Astrocyte (in vitro differentiated cells and primary cell): ENCODE results near the gene LCN2. TPM values are rescaled to one million over a fixed set of nuclear protein-coding genes. Genes with fewer than 3 reads are reported as not detected.

ENCODE experiments used
- DNase-seq: peaks from one replicate; pipeline ENCODE4 v3.0.0-alpha.2; 2010; ENCODE audit warnings: low read depth
- FAIRE-seq: peaks from 2 replicates; lab custom pipeline; 2011; peaks lifted over from hg19 to GRCh38; lab: Jason Lieb, UNC
- H2AFZ ChIP-seq: 2 replicates; pipeline ENCODE4 v1.6.0; 2012; ENCODE audit warnings: low read depth, low read length, inconsistent platforms
- H3K27ac ChIP-seq: 2 replicates; pipeline ENCODE4 v1.5.1; 2011; ENCODE audit warnings: low read depth, low read length, inconsistent platforms
- H3K27me3 ChIP-seq: 2 replicates; pipeline ENCODE4 v1.6.0; 2011; ENCODE audit warnings: low read length, inconsistent platforms; ENCODE audit not compliant: insufficient read depth
- H3K36me3 ChIP-seq: 2 replicates; pipeline ENCODE4 v1.5.1; 2011; ENCODE audit warnings: low read length, inconsistent platforms; ENCODE audit not compliant: insufficient read depth
- H3K4me1 ChIP-seq: 2 replicates; pipeline ENCODE4 v1.5.1; 2011; ENCODE audit warnings: low read length, inconsistent platforms; ENCODE audit not compliant: insufficient read depth
- H3K4me2 ChIP-seq: 2 replicates; pipeline ENCODE4 v1.6.0; 2012; ENCODE audit warnings: low read length, inconsistent platforms
- H3K4me3 ChIP-seq: 2 replicates; pipeline ENCODE4 v1.5.1; 2011; ENCODE audit warnings: low read depth, mild to moderate bottlenecking, low read length, inconsistent platforms; ENCODE audit not compliant: insufficient read depth
- H3K79me2 ChIP-seq: 2 replicates; pipeline ENCODE4 v1.6.0; 2012; ENCODE audit warnings: mild to moderate bottlenecking, low read length, inconsistent platforms; ENCODE audit not compliant: insufficient read depth
- H3K9ac ChIP-seq: 2 replicates; pipeline ENCODE4 v1.6.0; 2012; ENCODE audit warnings: mild to moderate bottlenecking, low read length, inconsistent platforms
- H3K9me3 ChIP-seq: 2 replicates; pipeline ENCODE4 v1.5.1; 2012; ENCODE audit warnings: low read depth, mild to moderate bottlenecking, low read length, inconsistent platforms; ENCODE audit not compliant: insufficient read depth
- H4K20me1 ChIP-seq: 2 replicates; pipeline ENCODE4 v1.6.0; 2012; ENCODE audit warnings: low read length, inconsistent platforms; ENCODE audit not compliant: insufficient read depth
- H3K27ac Mint-ChIP-seq: one replicate; pipeline ENCODE4 v1.8.0; 2021; ENCODE audit warnings: mild to moderate bottlenecking, mixed read lengths; ENCODE audit not compliant: unreplicated experiment
- H3K27me3 Mint-ChIP-seq: one replicate; pipeline ENCODE4 v1.8.0; 2021; ENCODE audit warnings: low read depth, mixed read lengths; ENCODE audit not compliant: unreplicated experiment
- H3K36me3 Mint-ChIP-seq: one replicate; pipeline ENCODE4 v1.8.0; 2021; ENCODE audit warnings: low read depth, mixed read lengths; ENCODE audit not compliant: unreplicated experiment
- H3K4me1 Mint-ChIP-seq: one replicate; pipeline ENCODE4 v1.8.0; 2021; ENCODE audit warnings: low read depth, mixed read lengths; ENCODE audit not compliant: unreplicated experiment
- H3K4me3 Mint-ChIP-seq: one replicate; pipeline ENCODE4 v1.8.0; 2021; ENCODE audit warnings: mild to moderate bottlenecking, moderate library complexity, mixed read lengths; ENCODE audit not compliant: unreplicated experiment
- H3K9me3 Mint-ChIP-seq: one replicate; pipeline ENCODE4 v1.8.0; 2021; ENCODE audit warnings: mild to moderate bottlenecking, mixed read lengths; ENCODE audit not compliant: unreplicated experiment
- CTCF ChIP-seq: IDR thresholded peaks from 2 replicates; pipeline ENCODE4 v1.5.1; 2011; ENCODE audit warnings: low read depth, mild to moderate bottlenecking, inconsistent platforms, low read length, moderate library complexity; ENCODE audit not compliant: insufficient read depth
- EZH2 ChIP-seq: IDR thresholded peaks from 2 replicates; pipeline ENCODE4 v1.6.1; 2012; ENCODE audit warnings: mild to moderate bottlenecking, low read length, inconsistent platforms; ENCODE audit not compliant: insufficient read depth
- total RNA-seq: library from RNA; stranded (reverse); gene quantifications from 2 replicates; pipeline ENCODE4 v1.2.1, GENCODE V29; 2021

The LCN2 gene
- total RNA-seq, 1 donor from 2014 or later = not detected

DNA sequence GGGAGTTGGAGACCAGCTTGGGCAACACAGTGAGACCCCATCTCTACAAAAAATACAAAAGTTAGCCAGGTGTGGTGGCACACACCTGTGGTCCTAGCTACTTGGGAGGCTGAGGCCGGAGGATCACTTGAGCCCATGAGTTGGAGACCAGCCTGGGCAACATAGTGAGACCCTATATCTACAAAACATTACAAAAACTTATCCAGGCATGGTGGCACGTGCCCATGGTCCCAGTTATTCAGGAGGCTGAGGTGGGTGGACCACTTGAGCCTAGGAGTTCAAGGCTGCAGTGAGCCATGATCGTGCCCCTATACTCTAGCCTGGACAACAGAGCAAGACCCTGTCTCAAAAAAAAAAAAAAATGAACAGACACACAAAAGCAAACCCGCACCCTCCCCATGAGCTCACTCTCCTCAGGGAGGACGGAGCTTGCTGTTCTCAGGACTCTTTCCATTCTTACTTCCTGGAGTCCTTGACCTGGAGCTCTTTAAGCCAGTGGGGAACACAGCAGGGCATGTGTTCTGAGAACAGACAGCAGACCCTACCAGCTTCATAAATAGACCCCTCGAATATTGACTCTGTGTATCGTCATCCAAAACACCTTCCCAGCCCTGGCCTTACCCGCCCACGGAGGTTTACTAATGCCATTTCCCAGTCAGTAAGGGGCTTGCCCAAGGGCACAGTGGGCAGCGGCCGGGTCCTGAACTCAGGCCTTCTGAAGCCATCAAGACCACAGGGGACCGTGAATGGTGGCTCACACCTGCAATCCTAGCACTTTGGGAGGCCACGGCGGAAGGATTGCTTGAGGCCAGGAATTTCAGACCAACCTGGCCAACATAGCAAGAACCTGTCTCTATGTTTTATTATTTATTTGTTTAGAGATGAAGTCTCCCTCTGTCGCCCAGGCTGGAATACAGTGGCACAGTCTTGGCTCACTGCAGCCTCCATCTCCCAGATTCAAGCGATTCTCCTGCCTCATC lies 32.9 kb upstream of the LCN2 start:
- DNase-seq = no peak
- TF ChIP-seq CTCF (no peak), EZH2 (no peak)
- Histone ChIP-seq H3K36me3 (no peaks in the 10 kb centered on the region), H3K79me2 (no peaks in the 10 kb centered on the region), H3K9ac (no peak overlapping the region), H3K27ac (no peak overlapping the region), H4K20me1 (peaks cover 4% of the 10 kb centered on the region), H2AFZ (no peak overlapping the region), H3K4me3 (no peak overlapping the region), H3K27me3 (no peaks in the 10 kb centered on the region), H3K4me1 (peaks cover 3% of the 10 kb centered on the region), H3K4me2 (no peak overlapping the region), H3K9me3 (no peaks in the 10 kb centered on the region)
- H3K9me3 Mint-ChIP-seq = no peaks in the 10 kb centered on the region
- peaks cover 2% of the 10 kb centered on the region for H3K4me1 Mint-ChIP-seq
- H3K4me3 Mint-ChIP-seq = no peak overlapping the region
- H3K36me3 Mint-ChIP-seq = peaks cover 13% of the 10 kb centered on the region
- no peak for FAIRE-seq
- no peaks in the 10 kb centered on the region for H3K27me3 Mint-ChIP-seq
- peak overlapping the region; percentile 41 for H3K27ac Mint-ChIP-seq

- Mint-ChIP-seq H3K4me3 (no peak overlapping the region), H3K4me1 (peaks cover 2% of the 10 kb centered on the region), H3K9me3 (no peaks in the 10 kb centered on the region), H3K27me3 (no peaks in the 10 kb centered on the region), H3K36me3 (peaks cover 11% of the 10 kb centered on the region), H3K27ac (peak overlapping the region; percentile 92)
- H3K27me3 ChIP-seq = no peaks in the 10 kb centered on the region
- H3K9ac ChIP-seq = peak overlapping the region; percentile 33
- H3K27ac ChIP-seq = no peak overlapping the region
- no peak for FAIRE-seq
- peak; percentile 100 for TF ChIP-seq CTCF
- TF ChIP-seq EZH2 = no peak
- no peaks in the 10 kb centered on the region for H3K79me2 ChIP-seq
- H3K4me3 ChIP-seq = no peak overlapping the region
- no peak overlapping the region for H2AFZ ChIP-seq
- peak overlapping the region; percentile 54 for H3K4me2 ChIP-seq
- H3K9me3 ChIP-seq = no peaks in the 10 kb centered on the region
- peaks cover 3% of the 10 kb centered on the region for H3K4me1 ChIP-seq
- peaks cover 4% of the 10 kb centered on the region for H4K20me1 ChIP-seq
- H3K36me3 ChIP-seq = no peaks in the 10 kb centered on the region
- peak; percentile 52 for DNase-seq
Measured at GRCh38 chr9:128117613-128118471, 31.4 kb upstream of the LCN2 start.
